Right cardiac atrium (tissue), 5 donors: ENCODE data around the gene ITGB6. TPM values are rescaled to one million over a fixed set of nuclear protein-coding genes. Genes with fewer than 3 reads are reported as not detected.

Source experiments
- ATAC-seq, 2 donors: fragments of 200-7000 bp; cut with Tn5 transposase; one replicate each; pipeline versions ENCODE4 v1.8.0 to v1.9.1; 2020; ENCODE audit warnings: moderate library complexity in 2 of 2, mild to moderate bottlenecking in 1 of 2
- DNase-seq, 3 donors: peaks; one replicate each; pipeline ENCODE4 v3.0.0-alpha.2; 2020
- H3K27ac ChIP-seq: one replicate; pipeline ENCODE4 v1.5.1; 2013; ENCODE audit warnings: mild to moderate bottlenecking, low read length, control low read depth, moderate library complexity
- H3K27me3 ChIP-seq: one replicate; pipeline ENCODE4 v1.6.1; 2013; ENCODE audit not compliant: control insufficient read depth, insufficient read depth
- H3K4me1 ChIP-seq: one replicate; pipeline ENCODE4 v1.6.1; 2013; ENCODE audit warnings: low read length; ENCODE audit not compliant: control insufficient read depth, insufficient read depth
- H3K4me3 ChIP-seq: one replicate; pipeline ENCODE4 v1.5.1; 2013; ENCODE audit warnings: low read length, control low read depth
- H3K9me3 ChIP-seq: one replicate; pipeline ENCODE4 v1.6.1; 2013; ENCODE audit warnings: low read length; ENCODE audit not compliant: control insufficient read depth
- WGBS: extraction: QIAGEN DNeasy Blood & Tissue Kit; methylation state at CpG from one replicate; pipeline ENCODE4 v1.1.7; 2013; 5-methylcytosine and 5-hydroxymethylcytosine counted together
- intact Hi-C, 4 donors: fragments of 100-400 bp; cut with DNase I; formaldehyde crosslinking; loops; one replicate each; pipeline versions ENCODE4 v1.11.0 to v1.14.0; 2022 to 2023
- polyA plus RNA-seq: library from polyadenylated mRNA; stranded (reverse); fragments of 200-250 nt; gene quantifications from one replicate; pipeline ENCODE4 v1.2.3, GENCODE V29; 2013
- total RNA-seq, 4 donors: library from RNA; stranded (reverse); fragmentation: NEBNext Ultra II Directional; extraction: Animal tissue kit (Norgen Biotek cat#: 25700); gene quantifications; one replicate each; pipeline ENCODE4 v1.2.1, GENCODE V29; 2021
- donor health status: healthy with polysubstance abuse.
- donor health status: DM: no; HTN: yes; CAD: no.
- donor health status: DM: no; HTN: no; CAD: no.
- donor health status: DM: no; HTN: yes; CAD: no; lungs with severe emphysema.
- donor health status: DM: yes; HTN: yes; CAD: no.

The ITGB6 gene
- total and polyA plus RNA-seq, 5 donors, result 0.32 to 2.2 (median 1.3) TPM

DNA sequence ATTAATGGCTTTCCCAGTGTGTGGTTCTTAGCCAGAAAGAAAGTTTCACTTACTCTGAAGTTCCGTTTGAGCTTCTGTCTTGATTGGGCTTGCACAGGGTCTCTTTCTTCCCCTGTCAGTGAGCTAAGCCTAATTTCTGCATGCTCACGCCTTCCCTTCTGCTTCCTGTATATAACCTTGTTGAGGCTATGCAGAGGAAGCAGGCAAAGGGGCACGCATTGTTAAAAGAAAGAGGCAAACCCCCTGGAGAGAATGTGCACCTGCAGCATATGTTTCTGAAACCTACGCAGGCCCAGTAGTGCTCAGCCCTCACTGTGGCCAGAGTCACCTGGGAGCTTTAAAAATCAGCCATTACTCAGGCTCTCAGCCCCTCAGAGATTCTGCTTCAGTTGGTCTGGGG, 123.2 kb downstream of the ITGB6 start:
- Histone ChIP-seq H3K27ac (no peak overlapping the region), H3K27me3 (no peaks in the 10 kb centered on the region), H3K4me1 (no peaks in the 10 kb centered on the region), H3K9me3 (no peaks in the 10 kb centered on the region), H3K4me3 (no peak overlapping the region)
- DNase-seq, result no peak
- WGBS, result 61% methylated on average over 4 of the region's 4 CpGs
- intact Hi-C loops, result no loop called here
- ATAC-seq, result no peak

DNA sequence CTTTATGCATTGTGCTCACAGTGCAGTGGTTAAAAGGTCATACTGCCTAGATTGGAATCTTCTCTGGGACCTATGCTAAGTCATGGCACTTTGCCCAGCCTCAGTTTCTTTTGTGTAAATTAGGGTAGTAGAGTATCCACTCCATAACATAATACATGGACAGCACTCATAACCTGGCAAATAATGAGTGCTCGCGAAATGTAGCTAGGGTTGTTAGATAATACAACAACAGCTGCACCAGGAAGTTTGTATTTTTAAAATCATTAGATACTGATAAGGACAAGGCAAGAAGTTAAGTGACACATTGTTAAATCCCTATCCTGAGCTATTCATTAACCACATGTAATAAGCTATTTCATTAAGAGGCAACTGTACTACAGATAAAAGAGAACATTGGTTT, 123.8 kb downstream of the ITGB6 start:
- no peak overlapping the region for H3K4me3 ChIP-seq
- intact Hi-C loops, result no loop called here
- 67% methylated on average over 2 of the region's 2 CpGs for WGBS
- no peaks in the 10 kb centered on the region for H3K4me1 ChIP-seq
- H3K9me3 ChIP-seq, result no peaks in the 10 kb centered on the region
- no peak for ATAC-seq
- no peak overlapping the region for H3K27ac ChIP-seq
- H3K27me3 ChIP-seq, result no peaks in the 10 kb centered on the region
- DNase-seq, result no peak

DNA sequence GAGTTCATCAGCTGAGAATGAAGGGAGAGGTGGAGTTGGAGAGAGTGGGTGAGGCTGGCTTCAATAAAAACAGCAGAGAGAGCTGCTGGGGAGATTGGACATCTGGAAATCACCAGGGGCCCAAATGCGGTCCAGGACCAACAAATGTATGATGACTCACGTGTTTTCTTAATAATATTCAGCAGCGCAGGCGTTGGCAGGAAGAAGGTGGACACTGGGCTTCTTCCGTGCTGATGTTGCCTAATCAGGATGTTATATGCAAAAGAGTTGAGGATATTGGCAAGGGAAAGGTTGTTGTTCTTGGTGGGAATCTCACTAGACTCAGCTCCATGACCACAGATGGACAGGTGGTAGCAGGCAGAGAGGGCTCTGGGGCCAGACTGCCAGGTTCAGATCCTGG, 124.9 kb downstream of the ITGB6 start:
- Histone ChIP-seq H3K27me3 (no peaks in the 10 kb centered on the region), H3K4me1 (no peaks in the 10 kb centered on the region), H3K27ac (no peak overlapping the region), H3K9me3 (no peaks in the 10 kb centered on the region), H3K4me3 (no peak overlapping the region)
- WGBS, result 56% methylated on average over 5 of the region's 5 CpGs
- ATAC-seq, result peak; percentile 43 to 91
- intact Hi-C loops, result no loop called here
- peak; percentile 28 to 60 (median 52) for DNase-seq

DNA sequence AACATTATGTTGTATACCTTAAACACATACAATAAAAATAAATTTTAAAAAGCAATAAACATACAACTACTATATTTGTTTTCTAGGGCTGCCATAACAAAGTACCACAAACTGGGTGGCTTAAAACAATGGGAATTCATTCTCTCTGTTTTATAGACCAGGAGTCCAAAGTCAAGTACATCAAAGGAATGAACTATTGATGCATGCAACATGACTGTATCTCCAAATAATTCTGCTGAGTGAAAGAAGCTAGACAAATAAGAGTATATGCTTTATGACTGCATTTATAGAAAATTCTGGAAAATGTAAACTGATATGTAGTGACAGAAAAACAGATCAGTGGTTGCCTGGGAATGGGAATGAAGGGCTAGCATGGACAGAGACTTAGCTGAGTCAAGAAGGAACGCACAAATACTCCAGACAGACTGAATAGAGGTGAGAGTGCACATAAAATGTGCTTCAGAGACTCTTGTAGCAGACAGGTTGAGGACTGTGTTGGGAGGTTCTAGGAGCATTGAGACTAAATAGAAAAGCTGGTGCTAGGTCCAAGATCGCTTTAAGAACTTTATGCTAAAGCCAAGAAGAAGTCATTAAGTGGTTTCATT, 126.7 kb downstream of the ITGB6 start:
- ATAC-seq (no peak), DNase-seq (no peak)
- 93% methylated on average over 2 of the region's 2 CpGs for WGBS
- Histone ChIP-seq H3K4me1 (no peaks in the 10 kb centered on the region), H3K27me3 (no peaks in the 10 kb centered on the region), H3K9me3 (no peaks in the 10 kb centered on the region), H3K4me3 (no peak overlapping the region), H3K27ac (no peak overlapping the region)
- intact Hi-C loops, result no loop called here

DNA sequence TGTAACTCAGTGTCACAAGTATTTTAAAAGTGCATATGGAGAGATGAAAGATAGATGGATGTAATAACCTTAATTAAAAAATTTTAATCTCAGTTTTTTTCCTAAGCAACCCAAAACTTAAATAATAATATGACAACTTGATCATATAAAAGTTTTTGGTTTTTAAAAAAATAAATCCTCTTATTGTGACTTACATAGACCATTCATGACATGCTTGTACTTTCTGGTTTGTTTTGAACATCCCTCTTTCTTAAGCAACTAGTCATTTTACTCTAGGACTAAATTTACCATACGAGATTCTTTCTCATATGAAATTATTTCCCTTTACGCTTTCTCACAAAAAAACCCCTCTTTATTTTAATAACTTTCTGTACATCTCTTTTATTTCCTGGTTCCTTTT, 131.2 kb downstream of the ITGB6 start:
- Histone ChIP-seq H3K9me3 (no peaks in the 10 kb centered on the region), H3K27me3 (no peaks in the 10 kb centered on the region), H3K4me1 (no peaks in the 10 kb centered on the region), H3K4me3 (no peak overlapping the region), H3K27ac (no peak overlapping the region)
- WGBS, result 87% methylated on average over 2 of the region's 2 CpGs
- DNase-seq, result no peak
- ATAC-seq, result no peak
- intact Hi-C loops, result no loop called here

DNA sequence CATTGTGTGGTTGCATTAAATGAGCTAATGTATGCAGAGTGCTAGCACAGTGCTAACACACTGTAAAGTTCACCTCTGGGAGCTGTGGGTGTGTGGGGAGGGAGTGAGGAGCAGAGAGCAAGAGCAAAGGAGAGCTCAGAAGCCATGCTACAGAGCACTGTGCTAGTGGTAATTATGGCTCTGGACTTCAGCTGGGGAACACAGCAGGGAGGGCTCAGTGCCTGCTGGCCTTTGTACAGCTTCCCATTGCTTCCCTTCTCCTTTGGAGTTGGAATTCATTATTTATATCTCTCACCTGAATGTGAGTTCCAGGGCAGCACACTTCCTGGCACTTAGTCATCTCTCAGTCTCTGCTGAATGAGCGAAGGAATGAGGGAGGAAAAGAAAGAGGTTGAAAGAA, 135.2 kb downstream of the ITGB6 start:
- H3K27ac ChIP-seq, result no peak overlapping the region
- intact Hi-C loops, result no loop called here
- no peaks in the 10 kb centered on the region for H3K9me3 ChIP-seq
- H3K27me3 ChIP-seq, result no peaks in the 10 kb centered on the region
- H3K4me3 ChIP-seq, result no peak overlapping the region
- no peak for DNase-seq
- WGBS, result 93% methylated on average over 1 of the region's 1 CpG
- no peak for ATAC-seq
- peaks cover 2% of the 10 kb centered on the region for H3K4me1 ChIP-seq

DNA sequence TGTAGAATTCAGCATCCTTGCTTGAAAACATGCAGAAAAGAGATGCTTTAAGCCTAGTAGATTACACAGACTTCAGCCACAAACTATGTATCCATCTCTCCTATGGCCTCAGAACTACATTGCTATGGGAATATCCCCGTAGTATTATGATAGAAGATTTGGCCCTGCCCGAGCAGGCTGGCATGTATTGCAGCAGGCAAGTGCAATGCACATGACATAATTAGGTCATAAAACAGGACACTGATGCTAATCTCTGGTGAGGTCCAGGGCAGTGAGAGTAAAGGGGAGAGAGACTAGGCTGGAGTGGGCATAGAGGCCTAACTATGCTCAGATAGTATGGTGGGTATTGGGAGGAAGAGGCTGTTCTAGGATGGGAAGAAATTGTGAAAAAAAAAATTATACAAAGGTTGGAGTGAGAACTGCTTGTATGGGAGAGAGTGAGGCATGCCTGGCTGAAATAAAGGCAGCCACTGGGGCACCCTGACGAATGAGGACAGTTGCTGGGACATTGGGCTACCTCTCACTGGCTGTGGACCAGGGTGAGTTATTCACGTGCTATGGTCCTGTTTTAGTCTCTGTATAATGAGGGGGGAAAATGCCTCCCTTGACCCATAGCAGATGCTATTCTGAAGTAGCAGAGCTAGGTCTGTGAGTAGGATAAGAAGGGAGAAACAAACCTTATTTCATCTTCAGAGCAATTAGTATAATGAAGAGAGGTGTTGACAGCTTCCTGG, 136.0 kb downstream of the ITGB6 start:
- Histone ChIP-seq H3K4me3 (no peak overlapping the region), H3K27me3 (no peaks in the 10 kb centered on the region), H3K27ac (no peak overlapping the region), H3K9me3 (no peaks in the 10 kb centered on the region), H3K4me1 (peaks cover 2% of the 10 kb centered on the region)
- DNase-seq (no peak), ATAC-seq (peak; percentile 7 to 35)
- WGBS, result 60% methylated on average over 4 of the region's 4 CpGs
- intact Hi-C loops, result no loop called here

DNA sequence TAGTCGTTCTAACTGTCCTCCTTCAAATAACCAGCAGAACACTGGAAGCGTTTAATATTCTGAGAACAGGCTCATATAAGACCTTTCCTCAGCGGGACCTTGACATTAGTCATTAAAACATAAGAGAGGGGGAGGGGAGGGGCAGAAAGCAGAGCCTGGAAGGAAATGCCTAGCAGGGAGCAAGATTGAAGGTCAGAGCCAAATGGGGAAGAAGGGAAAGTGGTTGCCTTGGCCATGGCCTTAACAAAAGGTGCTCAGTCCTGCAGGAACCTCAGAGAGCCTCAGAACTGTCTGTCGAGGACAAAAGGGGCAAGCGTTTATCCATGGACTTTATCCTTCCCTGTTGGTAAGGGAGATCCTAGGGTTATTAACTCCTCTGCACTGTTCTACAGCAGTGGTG, 136.8 kb downstream of the ITGB6 start:
- Histone ChIP-seq H3K27me3 (no peaks in the 10 kb centered on the region), H3K27ac (peak overlapping the region; percentile 10), H3K4me3 (no peak overlapping the region), H3K9me3 (no peaks in the 10 kb centered on the region), H3K4me1 (peaks cover 2% of the 10 kb centered on the region)
- 51% methylated on average over 5 of the region's 5 CpGs for WGBS
- intact Hi-C loops, result no loop called here
- DNase-seq (no peak), ATAC-seq (no peak)

DNA sequence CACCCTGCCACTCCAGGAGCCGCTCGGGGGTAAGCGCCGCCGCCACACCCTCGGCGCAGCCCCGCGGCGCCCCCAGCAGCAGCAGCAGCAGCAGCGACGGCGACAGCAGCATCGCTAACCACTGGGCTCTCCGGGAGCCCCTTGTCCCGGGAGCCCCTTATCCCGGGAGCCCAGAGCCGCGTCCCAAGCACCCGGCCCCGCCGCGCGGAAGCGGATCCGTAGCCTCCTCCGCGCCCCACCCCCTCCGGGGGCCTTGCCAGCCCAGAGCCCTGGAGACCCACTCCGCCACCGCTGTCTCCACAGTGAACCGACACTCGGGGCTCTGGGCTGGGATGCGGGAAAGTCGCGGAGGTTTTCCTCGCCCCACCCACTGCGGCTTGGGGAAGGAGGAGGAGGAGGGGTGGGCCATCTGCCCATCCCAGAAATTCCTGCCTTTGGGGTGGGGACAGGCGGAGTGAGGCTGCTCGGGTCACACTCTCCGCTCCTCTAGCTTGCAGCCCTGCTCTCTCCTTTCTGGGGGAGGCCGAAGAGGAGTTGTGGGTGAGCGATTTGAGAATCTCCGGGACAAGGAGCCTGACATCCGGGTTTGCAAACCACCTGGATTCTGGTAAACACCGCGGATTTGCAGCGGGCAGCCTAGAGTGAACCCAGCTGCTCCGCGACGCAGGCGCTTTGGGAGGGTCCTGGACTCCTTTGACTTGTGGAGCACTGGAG, 137.6 kb downstream of the ITGB6 start, which contains the start of gene PLA2R1:
PLA2R1 (minus strand) TSS at position 324 of the 714 bp plus-strand sequence; CDS start at position 112, 212 bp downstream.
- peak; percentile 81 to 85 for ATAC-seq

DNA sequence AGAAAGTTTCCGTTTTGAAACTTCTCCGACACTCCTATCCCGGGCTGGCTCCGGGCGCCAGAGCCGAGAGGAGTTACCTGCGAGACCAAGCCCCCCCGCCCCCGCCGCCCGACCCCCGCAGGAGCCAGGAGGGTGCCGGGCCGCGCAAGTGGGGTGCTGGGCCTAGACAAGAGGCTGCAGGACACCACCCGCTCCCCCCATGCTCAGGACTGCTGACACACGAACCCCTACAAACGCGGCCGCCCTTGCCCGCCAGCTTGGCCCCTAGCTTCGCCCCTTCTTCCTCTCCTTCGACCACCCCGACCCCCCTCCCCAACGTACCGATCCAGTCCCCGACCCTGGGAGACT, 138.2 kb downstream of the ITGB6 start:
- Histone ChIP-seq H3K4me1 (peaks cover 2% of the 10 kb centered on the region), H3K9me3 (no peaks in the 10 kb centered on the region), H3K27me3 (no peaks in the 10 kb centered on the region), H3K4me3 (peak overlapping the region; percentile 85), H3K27ac (no peak overlapping the region)
- DNase-seq, result peak; percentile 24 to 63 (median 51)
- peak; percentile 38 to 56 for ATAC-seq
- intact Hi-C loops, result no loop called here
- 3% methylated on average over 27 of the region's 27 CpGs for WGBS

More for the DNA sequence above, 137.6 kb downstream of the ITGB6 start, which contains the start of gene PLA2R1:
- DNase-seq, result peak; percentile 65 to 88 (median 88)
- 3% methylated on average over 52 of the region's 52 CpGs for WGBS
- no peaks in the 10 kb centered on the region for H3K9me3 ChIP-seq
- peak within 1 kb of the TSS; percentile 85 for H3K4me3 ChIP-seq
- H3K27me3 ChIP-seq, result no peaks in the 10 kb centered on the region
- intact Hi-C loops, result no loop called here
- H3K4me1 ChIP-seq, result peaks cover 2% of the 10 kb centered on the region
- H3K27ac ChIP-seq, result peak within 1 kb of the TSS; percentile 10

DNA sequence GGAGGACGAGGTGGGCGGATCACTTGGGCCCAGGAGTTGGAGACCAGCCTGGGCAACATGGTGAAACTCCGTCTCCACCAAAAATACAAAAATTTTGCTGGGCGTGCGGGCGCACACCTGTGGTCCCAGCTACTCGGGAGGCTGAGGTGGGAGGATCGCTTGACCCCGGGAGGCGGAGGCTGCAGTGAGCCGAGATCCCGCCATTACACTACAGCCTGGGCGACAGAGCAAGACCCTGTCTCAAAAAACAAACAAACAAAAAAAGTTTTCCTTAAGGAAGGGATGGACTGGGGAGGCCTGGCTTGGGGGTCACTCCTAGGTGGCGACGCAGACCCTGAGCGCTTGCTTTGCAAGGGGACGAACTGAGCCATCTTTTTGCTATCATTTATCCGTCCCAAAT, 138.5 kb downstream of the ITGB6 start:
- WGBS, result 77% methylated on average over 18 of the region's 18 CpGs
- H3K27ac ChIP-seq, result no peak overlapping the region

More for the DNA sequence above, 138.5 kb downstream of the ITGB6 start:
- DNase-seq (no peak), ATAC-seq (no peak)
- Histone ChIP-seq H3K9me3 (no peaks in the 10 kb centered on the region), H3K4me3 (peak overlapping the region; percentile 85), H3K4me1 (peaks cover 2% of the 10 kb centered on the region), H3K27me3 (no peaks in the 10 kb centered on the region)
- intact Hi-C loops, result no loop called here
